ENCODE results near the gene POU4F2. TPM values are rescaled to one million over a fixed set of nuclear protein-coding genes. Genes with fewer than 3 reads are reported as not detected.

The POU4F2 gene
- not detected for total RNA-seq

DNA sequence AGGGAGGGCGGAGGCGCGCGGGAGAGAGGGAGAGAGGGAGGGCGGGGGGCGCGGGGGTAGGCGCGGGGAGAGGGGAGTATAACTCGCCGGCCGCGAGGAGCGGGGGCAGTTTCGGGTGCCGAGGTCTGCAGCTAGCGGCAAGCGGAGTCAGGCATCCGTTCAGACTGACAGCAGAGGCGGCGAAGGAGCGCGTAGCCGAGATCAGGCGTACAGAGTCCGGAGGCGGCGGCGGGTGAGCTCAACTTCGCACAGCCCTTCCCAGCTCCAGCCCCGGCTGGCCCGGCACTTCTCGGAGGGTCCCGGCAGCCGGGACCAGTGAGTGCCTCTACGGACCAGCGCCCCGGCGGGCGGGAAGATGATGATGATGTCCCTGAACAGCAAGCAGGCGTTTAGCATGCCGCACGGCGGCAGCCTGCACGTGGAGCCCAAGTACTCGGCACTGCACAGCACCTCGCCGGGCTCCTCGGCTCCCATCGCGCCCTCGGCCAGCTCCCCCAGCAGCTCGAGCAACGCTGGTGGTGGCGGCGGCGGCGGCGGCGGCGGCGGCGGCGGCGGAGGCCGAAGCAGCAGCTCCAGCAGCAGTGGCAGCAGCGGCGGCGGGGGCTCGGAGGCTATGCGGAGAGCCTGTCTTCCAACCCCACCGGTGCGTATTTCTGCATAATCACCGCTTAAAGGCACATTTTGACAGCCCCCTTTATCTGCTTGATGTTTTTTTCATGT is at the start of gene POU4F2:
Gene POU4F2, plus strand, starts transcription at position 108 of the 720 bp plus-strand sequence. Its CDS starts 248 bp downstream, at position 356.
- H3K27me3 ChIP-seq: peaks cover 22% of the 10 kb centered on the region
- no peak within 1 kb of the TSS for H3K4me3 ChIP-seq (replicated peaks in 1 of 3)
- no peak for DNase-seq

DNA sequence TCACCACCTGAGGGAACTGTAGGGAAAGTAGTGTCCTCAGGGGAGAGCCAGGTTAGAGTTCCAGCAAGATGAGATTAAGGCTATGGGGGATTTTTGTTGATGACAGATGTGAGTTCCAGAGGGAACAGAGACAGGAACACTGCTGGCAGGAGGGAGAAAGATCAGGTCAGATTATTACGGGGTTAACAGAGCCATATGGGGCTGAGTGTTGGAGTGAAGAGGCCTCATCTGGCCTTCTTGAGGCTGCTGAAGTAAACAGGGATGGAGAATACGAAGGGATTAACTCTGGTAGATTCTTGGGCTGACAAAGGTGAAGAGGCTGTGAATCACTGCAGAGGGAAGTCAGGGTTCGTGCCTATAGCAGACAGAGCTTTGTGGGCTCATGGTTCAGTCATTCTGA is 47.9 kb upstream of the POU4F2 start:
- DNase-seq: no peak
- Histone ChIP-seq H3K36me3 (no peaks in the 10 kb centered on the region), H3K4me1 (no peaks in the 10 kb centered on the region), H3K4me3 (replicated peaks in 1 of 3) (no peak overlapping the region), H3K27ac (no peak overlapping the region), H3K27me3 (no peaks in the 10 kb centered on the region), H3K9me3 (no peaks in the 10 kb centered on the region)
- intact Hi-C loops (cut with DNase I): no loop called here
- WGBS, 2 donors: 43 to 59% methylated on average over 3 of the region's 3 CpGs
- no peak for TF ChIP-seq POLR2A (IDR thresholded peaks at IDR 0.05)
- TF ChIP-seq CTCF (IDR thresholded peaks at IDR 0.05): no peak

More for the DNA sequence above, at the start of gene POU4F2:
- no peaks in the 10 kb centered on the region for H3K9me3 ChIP-seq
- peaks cover 7 to 16% of the 10 kb centered on the region in 2 donors for H3K4me1 ChIP-seq
- no peaks in the 10 kb centered on the region for H3K36me3 ChIP-seq
- 2 to 3% methylated on average over 21 to 30 of the region's 74 CpGs for WGBS, 2 donors
- TF ChIP-seq CTCF (IDR thresholded peaks at IDR 0.05) (no peak), POLR2A (IDR thresholded peaks at IDR 0.05) (no peak)
- H3K27ac ChIP-seq: no peak within 1 kb of the TSS
- intact Hi-C loops (cut with DNase I): no loop called here

DNA sequence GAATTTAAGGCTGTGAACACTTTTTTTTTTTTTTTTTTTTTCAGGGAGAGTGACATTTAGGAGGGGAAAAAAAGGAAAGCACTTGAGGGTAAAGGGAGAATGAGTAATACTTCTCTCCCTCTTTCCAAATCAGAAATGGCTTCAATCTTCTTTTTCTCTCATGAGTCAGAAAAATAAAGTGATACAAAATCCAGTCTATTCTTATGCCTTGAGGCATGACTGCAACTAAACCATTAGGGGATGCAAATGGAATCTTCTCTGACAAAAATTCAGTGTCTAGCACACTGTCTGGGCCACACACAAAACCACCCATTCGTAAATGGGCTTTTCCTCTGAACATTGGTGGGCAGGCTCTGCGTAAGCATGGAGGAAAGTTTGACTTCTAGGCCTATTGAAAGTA is 46.7 kb upstream of the POU4F2 start:
- WGBS, 2 donors: 83 to 89% methylated on average over 2 of the region's 2 CpGs
- intact Hi-C loops (cut with DNase I): no loop called here
- no peak for DNase-seq
- no peak overlapping the region for H3K4me3 ChIP-seq (replicated peaks in 1 of 3)
- H3K27ac ChIP-seq: no peak overlapping the region
- no peaks in the 10 kb centered on the region for H3K27me3 ChIP-seq
- no peaks in the 10 kb centered on the region for H3K36me3 ChIP-seq
- no peaks in the 10 kb centered on the region for H3K4me1 ChIP-seq
- no peak for TF ChIP-seq CTCF (IDR thresholded peaks at IDR 0.05)
- no peak for TF ChIP-seq POLR2A (IDR thresholded peaks at IDR 0.05)
- H3K9me3 ChIP-seq: no peaks in the 10 kb centered on the region

DNA sequence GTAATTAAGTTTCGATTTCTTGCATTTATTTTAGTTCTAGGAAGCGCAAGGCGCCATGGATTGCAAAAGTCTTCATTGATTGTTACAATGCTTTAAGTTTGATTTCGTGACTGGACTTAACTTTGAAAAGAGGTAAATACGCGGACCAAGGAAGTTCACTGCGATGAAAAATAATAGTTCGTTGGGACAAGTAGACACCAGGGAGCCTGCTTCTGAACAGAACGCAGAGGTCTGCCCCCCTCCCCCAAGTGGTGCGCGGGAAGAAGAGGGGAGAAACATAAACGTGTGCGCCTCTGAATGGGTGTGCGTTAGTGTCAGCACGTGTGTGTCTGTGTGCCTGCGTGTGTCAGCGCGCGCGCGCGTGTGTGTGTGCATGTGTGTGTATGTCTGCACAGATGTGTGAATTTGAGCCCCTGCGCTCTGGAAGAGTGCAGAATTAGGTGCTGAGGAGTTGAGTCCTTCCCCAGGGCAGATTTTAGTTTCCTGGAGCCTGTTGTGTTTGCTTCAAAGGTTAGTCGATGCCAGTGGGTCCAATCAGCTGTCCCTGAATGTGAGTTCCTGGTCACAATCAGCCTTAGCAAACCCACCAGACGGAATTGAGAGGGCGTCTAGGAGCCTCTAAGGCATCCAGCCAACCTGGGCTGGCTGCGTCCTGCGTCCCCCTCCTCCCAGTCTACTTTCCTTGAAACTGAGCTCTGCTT is 5.8 kb upstream of the POU4F2 start:
- intact Hi-C loops (cut with DNase I): no loop called here
- no peak for TF ChIP-seq CTCF (IDR thresholded peaks at IDR 0.05)
- no peak for TF ChIP-seq POLR2A (IDR thresholded peaks at IDR 0.05)
- Histone ChIP-seq H3K4me1 (peaks cover 0 to under 1% of the 10 kb centered on the region in 2 donors), H3K9me3 (no peaks in the 10 kb centered on the region), H3K27ac (no peak overlapping the region), H3K27me3 (peaks cover 2% of the 10 kb centered on the region), H3K4me3 (replicated peaks in 1 of 3) (no peak overlapping the region), H3K36me3 (no peaks in the 10 kb centered on the region)
- DNase-seq: no peak
- 6 to 7% methylated on average over 28 of the region's 28 CpGs for WGBS, 2 donors

GRCh38 chr4:146633471-146633800 is 5.3 kb upstream of the POU4F2 start:
- Histone ChIP-seq H3K9me3 (no peaks in the 10 kb centered on the region), H3K4me3 (replicated peaks in 1 of 3) (no peak overlapping the region), H3K36me3 (no peaks in the 10 kb centered on the region), H3K27ac (no peak overlapping the region), H3K27me3 (peaks cover 6% of the 10 kb centered on the region), H3K4me1 (peaks cover 2 to 5% of the 10 kb centered on the region in 2 donors)
- no peak for DNase-seq
- TF ChIP-seq POLR2A (IDR thresholded peaks at IDR 0.05) (no peak), CTCF (IDR thresholded peaks at IDR 0.05) (no peak)
- intact Hi-C loops (cut with DNase I): no loop called here
- WGBS, 2 donors: 2 to 3% methylated on average over 7 of the region's 7 CpGs
